Measurements from ENCODE around the gene RPS2.
A peak's percentile ranks its signal among the peaks of the same experiment; 100 is the strongest.

RPS2 gene

DNA sequence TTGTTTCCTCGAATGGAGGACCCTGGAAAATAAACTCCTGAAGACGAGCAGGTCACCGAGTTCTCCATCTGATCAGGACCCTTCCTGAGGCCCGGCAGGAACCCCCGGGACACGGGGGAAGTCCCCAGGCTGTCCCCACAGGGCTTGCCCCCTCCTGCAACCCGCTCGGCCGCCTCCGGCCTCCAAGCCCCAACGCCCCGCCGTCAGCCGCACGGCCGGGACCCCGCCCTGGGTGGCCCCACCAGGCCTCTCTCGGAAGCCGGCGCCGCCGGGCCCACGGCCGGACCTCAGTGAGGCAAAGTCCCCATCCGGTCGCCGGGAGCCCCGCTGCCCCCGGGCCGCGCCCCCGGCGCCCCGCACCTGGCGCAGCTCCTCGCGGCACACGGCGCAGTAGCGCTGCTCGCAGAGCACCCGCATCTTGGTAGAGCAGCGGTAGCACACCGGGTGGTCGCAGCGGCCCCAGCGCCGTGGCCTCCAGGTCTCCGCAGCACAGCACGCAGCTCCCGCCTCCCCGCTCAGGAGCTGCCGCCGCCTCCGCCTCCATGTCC, 44.6 kb upstream of the RPS2 start:
- Histone ChIP-seq H4K20me1 (ENCODE audit: insufficient read depth, low read length) (peaks cover 51% of the 10 kb centered on the region), H3K4me1 (ENCODE audit: insufficient read depth, low read length) (peaks cover 45% of the 10 kb centered on the region), H3K27ac (ENCODE audit: low read length) (peak overlapping the region; percentile 80), H3K27me3 (ENCODE audit: insufficient read depth, low read length, poor library complexity) (no peaks in the 10 kb centered on the region), H3K4me3 (ENCODE audit: low read depth in 1 of 2, low read length in 2 of 2) (peak overlapping the region; percentile 70 to 97), H3K9me3 (ENCODE audit: insufficient read depth, low read length, severe bottlenecking) (no peaks in the 10 kb centered on the region), H3K4me2 (ENCODE audit: insufficient read depth, low read length) (peak overlapping the region; percentile 89), H3K79me2 (ENCODE audit: insufficient read depth, low read length) (peaks cover 65% of the 10 kb centered on the region), H2AFZ (ENCODE audit: low read depth, low read length) (peak overlapping the region; percentile 73), H3K9ac (ENCODE audit: low read depth, low read length) (peak overlapping the region; percentile 95), H3K36me3 (ENCODE audit: insufficient read depth, low read length) (peaks cover 37% of the 10 kb centered on the region)
- TF ChIP-seq, protein P1, sequence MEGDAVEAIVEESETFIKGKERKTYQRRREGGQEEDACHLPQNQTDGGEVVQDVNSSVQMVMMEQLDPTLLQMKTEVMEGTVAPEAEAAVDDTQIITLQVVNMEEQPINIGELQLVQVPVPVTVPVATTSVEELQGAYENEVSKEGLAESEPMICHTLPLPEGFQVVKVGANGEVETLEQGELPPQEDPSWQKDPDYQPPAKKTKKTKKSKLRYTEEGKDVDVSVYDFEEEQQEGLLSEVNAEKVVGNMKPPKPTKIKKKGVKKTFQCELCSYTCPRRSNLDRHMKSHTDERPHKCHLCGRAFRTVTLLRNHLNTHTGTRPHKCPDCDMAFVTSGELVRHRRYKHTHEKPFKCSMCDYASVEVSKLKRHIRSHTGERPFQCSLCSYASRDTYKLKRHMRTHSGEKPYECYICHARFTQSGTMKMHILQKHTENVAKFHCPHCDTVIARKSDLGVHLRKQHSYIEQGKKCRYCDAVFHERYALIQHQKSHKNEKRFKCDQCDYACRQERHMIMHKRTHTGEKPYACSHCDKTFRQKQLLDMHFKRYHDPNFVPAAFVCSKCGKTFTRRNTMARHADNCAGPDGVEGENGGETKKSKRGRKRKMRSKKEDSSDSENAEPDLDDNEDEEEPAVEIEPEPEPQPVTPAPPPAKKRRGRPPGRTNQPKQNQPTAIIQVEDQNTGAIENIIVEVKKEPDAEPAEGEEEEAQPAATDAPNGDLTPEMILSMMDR (IDR thresholded peaks at IDR 0.05; ENCODE audit: borderline replicate concordance, extremely low read depth, low read length, poor library complexity, severe bottlenecking), result no peak
- TF ChIP-seq EZH2 (IDR thresholded peaks at IDR 0.05; ENCODE audit: borderline replicate concordance, low read depth, low read length, severe bottlenecking), result no peak
- DNase-seq (peak; percentile 34), ATAC-seq (ENCODE audit: insufficient read depth, low read depth) (peak; percentile 37)

DNA sequence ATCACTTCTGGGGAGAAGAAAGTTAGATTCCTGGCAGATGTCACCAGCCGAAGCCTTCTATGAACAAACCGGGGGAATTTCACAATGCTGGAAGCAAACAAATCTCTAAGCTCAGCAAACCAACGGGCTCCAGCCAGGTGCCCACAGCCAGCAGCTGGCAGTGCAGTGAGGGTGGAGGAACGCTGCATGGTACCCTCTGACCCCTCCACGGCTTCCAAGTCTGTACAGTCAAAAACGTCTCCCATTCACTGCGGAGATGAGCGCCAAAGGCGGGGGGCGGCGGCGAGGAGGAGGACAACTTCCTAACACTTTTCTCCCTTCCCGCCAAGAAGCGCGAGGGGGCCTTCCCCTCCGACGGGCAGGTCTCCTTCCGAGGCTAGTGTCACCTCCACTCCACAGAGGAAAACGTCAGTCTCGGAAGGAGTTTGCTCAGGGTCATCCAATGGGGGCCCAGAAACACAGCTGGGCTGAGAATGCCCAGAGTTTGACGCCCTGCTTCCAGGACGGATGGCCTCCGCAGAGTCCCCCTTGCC, 44.1 kb upstream of the RPS2 start:
- TF ChIP-seq, protein P1 (IDR thresholded peaks at IDR 0.05; ENCODE audit: borderline replicate concordance, extremely low read depth, low read length, poor library complexity, severe bottlenecking), result no peak
- H4K20me1 ChIP-seq (ENCODE audit: insufficient read depth, low read length), result peaks cover 57% of the 10 kb centered on the region
- H3K9me3 ChIP-seq (ENCODE audit: insufficient read depth, low read length, severe bottlenecking), result no peaks in the 10 kb centered on the region
- H3K79me2 ChIP-seq (ENCODE audit: insufficient read depth, low read length), result peaks cover 70% of the 10 kb centered on the region
- 0 out of 2 replicates have a peak overlapping the region, but pooled peaks have one; percentile 73 for H2AFZ ChIP-seq (ENCODE audit: low read depth, low read length)
- DNase-seq (peak; percentile 63), ATAC-seq (ENCODE audit: insufficient read depth, low read depth) (peak; percentile 18; the same call in 1 of the 3 replicates)
- peak overlapping the region; percentile 95 for H3K9ac ChIP-seq (ENCODE audit: low read depth, low read length)
- H3K36me3 ChIP-seq (ENCODE audit: insufficient read depth, low read length), result peaks cover 42% of the 10 kb centered on the region
- H3K27me3 ChIP-seq (ENCODE audit: insufficient read depth, low read length, poor library complexity), result no peaks in the 10 kb centered on the region
- H3K4me1 ChIP-seq (ENCODE audit: insufficient read depth, low read length), result peaks cover 45% of the 10 kb centered on the region
- H3K4me3 ChIP-seq (ENCODE audit: low read depth in 1 of 2, low read length in 2 of 2), result peak overlapping the region; percentile 70 to 97
- peak overlapping the region; percentile 89 for H3K4me2 ChIP-seq (ENCODE audit: insufficient read depth, low read length)
- peak overlapping the region; percentile 80 for H3K27ac ChIP-seq (ENCODE audit: low read length)

GRCh38 chr16:2008009-2008526, 43.4 kb upstream of the RPS2 start:
- Histone ChIP-seq H3K9me3 (ENCODE audit: insufficient read depth, low read length, severe bottlenecking) (no peaks in the 10 kb centered on the region), H4K20me1 (ENCODE audit: insufficient read depth, low read length) (peaks cover 63% of the 10 kb centered on the region), H2AFZ (ENCODE audit: low read depth, low read length) (no peak overlapping the region), H3K9ac (ENCODE audit: low read depth, low read length) (peak overlapping the region; percentile 95), H3K27me3 (ENCODE audit: insufficient read depth, low read length, poor library complexity) (no peaks in the 10 kb centered on the region), H3K36me3 (ENCODE audit: insufficient read depth, low read length) (peaks cover 49% of the 10 kb centered on the region), H3K4me2 (ENCODE audit: insufficient read depth, low read length) (peak overlapping the region; percentile 89), H3K79me2 (ENCODE audit: insufficient read depth, low read length) (peaks cover 75% of the 10 kb centered on the region), H3K4me1 (ENCODE audit: insufficient read depth, low read length) (peaks cover 45% of the 10 kb centered on the region), H3K4me3 (ENCODE audit: low read depth in 1 of 2, low read length in 2 of 2) (peak overlapping the region; percentile 70 to 97; a peak in 3 of 4 replicates), H3K27ac (ENCODE audit: low read length) (peak overlapping the region; percentile 80)
- ATAC-seq (ENCODE audit: insufficient read depth, low read depth) (peak; percentile 32), DNase-seq (peak; percentile 67)
- TF ChIP-seq, protein P1 (IDR thresholded peaks at IDR 0.05; ENCODE audit: borderline replicate concordance, extremely low read depth, low read length, poor library complexity, severe bottlenecking), result no peak
- no peak for TF ChIP-seq EZH2 (IDR thresholded peaks at IDR 0.05; ENCODE audit: borderline replicate concordance, low read depth, low read length, severe bottlenecking)
